ENCODE data around the gene NDUFAF4. TPM values are rescaled to one million over a fixed set of nuclear protein-coding genes. Genes with fewer than 3 reads are reported as not detected.
"Not testable (repeated sequence)": the region's sequence is repeated elsewhere in the genome, so short reads cannot be mapped to it uniquely, and the experiment has no call there.

Gene NDUFAF4
- total and polyA plus RNA-seq, 2 donors, result 21.6 to 31.4 TPM

DNA sequence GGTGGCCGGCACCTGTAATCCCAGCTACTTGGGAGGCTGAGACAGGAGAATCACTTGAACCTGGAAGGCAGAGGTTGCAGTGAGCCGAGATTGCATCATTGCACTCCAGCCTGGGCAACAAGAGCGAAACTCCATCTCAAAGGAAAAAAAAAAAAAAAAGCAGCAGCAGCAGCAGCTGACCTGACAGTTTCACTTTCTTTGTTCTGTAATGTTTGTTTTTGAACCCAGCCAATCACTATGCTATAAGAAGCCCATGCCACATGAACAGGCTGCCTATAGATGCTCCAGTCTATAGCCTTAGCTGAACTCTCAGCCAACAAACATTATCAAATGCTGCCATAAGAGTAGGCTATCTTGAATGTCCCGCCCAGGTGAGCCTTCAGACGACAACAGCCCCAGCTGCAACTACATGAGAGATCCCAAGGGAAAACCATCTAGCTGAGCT is 12.5 kb downstream of the NDUFAF4 start:
- not testable (repeated sequence) for DNase-seq (ENCODE audit: extremely low spot score); H3K4me3 ChIP-seq (ENCODE audit: low read depth, low read length); H3K27ac ChIP-seq (ENCODE audit: low read depth); H3K4me1 ChIP-seq (ENCODE audit: insufficient read depth); H3K36me3 ChIP-seq (ENCODE audit: insufficient read depth)
- WGBS, result 83% methylated on average over 5 of the region's 5 CpGs

DNA sequence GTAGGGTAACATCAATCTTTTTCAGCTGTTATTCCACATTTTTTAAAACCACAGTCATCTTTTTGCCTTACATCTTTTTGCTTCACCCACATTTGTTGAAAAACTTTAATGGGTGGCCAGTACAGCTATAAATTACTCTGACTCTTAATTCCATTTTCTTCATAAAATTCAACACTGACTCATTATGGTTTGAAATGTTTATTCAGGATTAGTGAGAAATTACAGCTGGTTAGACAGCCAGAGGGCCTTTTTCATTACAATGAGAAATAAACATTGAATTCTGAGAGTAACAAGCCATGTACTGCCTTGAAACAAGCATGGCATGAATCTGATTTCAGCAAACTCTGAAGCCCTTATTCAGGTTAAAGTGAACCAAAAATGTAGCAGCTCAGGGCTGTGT is 19.5 kb downstream of the NDUFAF4 start:
- Histone ChIP-seq H3K4me3 (ENCODE audit: low read depth, low read length) (no peak overlapping the region), H3K36me3 (ENCODE audit: insufficient read depth) (no peaks in the 10 kb centered on the region), H3K4me1 (ENCODE audit: insufficient read depth) (no peaks in the 10 kb centered on the region), H3K27ac (ENCODE audit: low read depth) (no peak overlapping the region)
- DNase-seq (ENCODE audit: extremely low spot score), result no peak

DNA sequence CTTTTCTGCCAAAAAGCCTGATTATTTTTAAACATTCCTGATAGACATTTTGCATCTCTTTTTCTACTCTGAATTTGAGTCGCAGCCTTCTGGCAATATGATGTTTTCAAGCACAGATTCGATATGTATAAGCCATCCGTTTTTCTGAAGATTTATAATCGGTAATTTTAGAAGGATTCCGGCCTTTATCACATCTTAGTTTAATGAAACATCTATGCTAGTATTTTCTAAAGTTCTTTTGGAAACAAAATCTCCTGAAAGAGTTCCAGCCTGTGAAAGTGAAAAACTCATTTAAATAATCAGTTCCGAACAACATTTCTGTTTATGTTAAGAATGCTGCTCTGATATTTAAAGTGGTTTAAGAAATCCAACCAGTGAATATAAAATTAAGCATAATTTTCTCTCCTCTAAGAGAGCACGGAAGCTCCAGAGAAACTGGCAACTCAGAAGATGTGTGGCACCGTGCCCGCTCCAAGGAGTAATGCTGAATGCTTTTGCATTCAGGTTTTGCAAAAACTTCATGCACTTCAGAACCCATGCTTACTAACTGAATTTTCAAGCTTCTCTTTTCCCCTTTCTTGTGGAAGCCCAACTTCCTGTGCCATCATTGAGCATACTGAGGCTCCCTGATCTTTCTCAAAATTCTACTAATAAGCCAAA is 20.7 kb downstream of the NDUFAF4 start:
- Histone ChIP-seq H3K27ac (ENCODE audit: low read depth) (no peak overlapping the region), H3K4me1 (ENCODE audit: insufficient read depth) (no peaks in the 10 kb centered on the region), H3K36me3 (ENCODE audit: insufficient read depth) (no peaks in the 10 kb centered on the region), H3K4me3 (ENCODE audit: low read depth, low read length) (no peak overlapping the region)
- DNase-seq (ENCODE audit: extremely low spot score), result no peak
- WGBS, result 69% methylated on average over 9 of the region's 9 CpGs

DNA sequence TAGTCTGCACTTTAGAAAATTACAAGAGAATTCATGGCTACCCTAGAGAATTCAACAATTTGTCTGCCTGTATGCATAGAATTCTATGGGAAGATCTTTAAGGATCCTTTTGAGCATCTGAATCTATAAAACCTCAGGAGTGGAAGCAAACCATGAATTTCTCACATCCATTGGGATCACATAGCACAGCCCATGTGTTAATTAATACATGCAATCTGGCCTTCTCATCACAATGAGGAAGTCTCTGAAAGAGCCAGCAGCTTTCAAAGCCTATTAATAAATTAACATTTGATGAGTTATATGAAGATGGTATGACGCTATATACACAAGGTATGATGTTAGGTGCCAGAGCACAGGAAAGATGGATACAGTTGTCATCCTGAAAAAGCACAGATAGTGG is 24.7 kb downstream of the NDUFAF4 start:
- 92% methylated on average over 1 of the region's 1 CpG for WGBS

DNA sequence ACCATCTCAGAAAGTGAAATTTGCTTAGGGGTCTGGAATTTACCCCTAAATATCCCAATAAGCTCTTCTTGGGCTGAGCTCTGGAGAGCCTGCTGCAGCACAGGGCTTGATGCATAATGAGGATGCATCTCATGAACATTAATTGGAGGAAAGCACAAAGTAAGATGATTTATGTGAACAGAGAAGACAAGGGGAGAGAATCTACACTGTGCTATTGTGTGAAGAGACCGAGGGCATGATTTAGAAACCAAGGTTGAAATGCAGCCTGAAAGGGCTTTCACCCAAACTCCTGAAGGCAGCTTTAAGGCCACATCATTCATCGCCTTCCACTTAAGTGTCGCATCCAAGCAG is 32.7 kb downstream of the NDUFAF4 start:
- WGBS, result 86% methylated on average over 3 of the region's 3 CpGs

More for the DNA sequence above, 24.7 kb downstream of the NDUFAF4 start:
- DNase-seq (ENCODE audit: extremely low spot score), result no peak
- no peaks in the 10 kb centered on the region for H3K4me1 ChIP-seq (ENCODE audit: insufficient read depth)
- H3K27ac ChIP-seq (ENCODE audit: low read depth), result no peak overlapping the region
- H3K36me3 ChIP-seq (ENCODE audit: insufficient read depth), result no peaks in the 10 kb centered on the region
- no peak overlapping the region for H3K4me3 ChIP-seq (ENCODE audit: low read depth, low read length)

DNA sequence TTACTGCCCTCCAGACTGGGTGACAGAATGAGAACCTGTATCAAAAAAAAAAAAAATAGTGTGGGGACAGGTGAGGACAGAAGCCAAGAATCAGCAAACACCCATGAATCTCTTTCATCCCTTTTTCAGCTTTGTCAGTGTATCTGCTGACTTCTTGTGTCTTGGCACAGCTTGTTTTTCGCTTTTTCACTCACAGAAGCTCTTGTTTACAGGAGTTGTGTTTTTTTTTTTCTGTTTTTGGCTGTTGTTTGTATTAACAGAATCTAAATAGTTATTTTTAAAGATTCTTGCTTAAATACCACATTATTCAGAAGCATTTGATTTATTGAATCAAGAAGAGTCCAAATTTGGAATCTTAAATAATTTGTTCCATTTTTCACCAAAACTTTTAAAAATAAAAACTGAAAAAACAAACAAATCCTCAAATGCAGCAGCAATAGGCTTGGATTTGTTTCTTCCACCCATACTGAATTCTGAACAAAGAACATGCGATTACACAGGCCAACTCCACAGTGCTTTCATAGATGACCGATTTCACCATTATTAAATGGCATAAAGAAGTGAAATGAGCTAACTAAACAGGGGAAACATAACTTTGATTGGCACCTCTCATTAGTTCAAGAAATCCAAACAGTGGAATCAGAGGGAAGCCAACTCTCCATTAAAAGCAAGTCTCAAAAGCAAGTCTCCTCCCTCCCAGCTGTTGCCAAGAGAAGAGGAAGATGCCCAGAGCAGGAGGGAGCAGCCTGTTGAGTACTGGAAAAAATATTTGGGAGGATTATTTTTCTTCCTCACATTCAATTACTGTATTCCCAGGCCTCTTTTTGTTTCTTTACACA is 33.3 kb downstream of the NDUFAF4 start:
- no peak overlapping the region for H3K27ac ChIP-seq (ENCODE audit: low read depth)
- no peaks in the 10 kb centered on the region for H3K4me1 ChIP-seq (ENCODE audit: insufficient read depth)
- 62% methylated on average over 3 of the region's 3 CpGs for WGBS
- no peak for DNase-seq (ENCODE audit: extremely low spot score)
- H3K4me3 ChIP-seq (ENCODE audit: low read depth, low read length), result no peak overlapping the region
- no peaks in the 10 kb centered on the region for H3K36me3 ChIP-seq (ENCODE audit: insufficient read depth)

More for the DNA sequence above, 32.7 kb downstream of the NDUFAF4 start:
- no peak overlapping the region for H3K27ac ChIP-seq (ENCODE audit: low read depth)
- H3K4me1 ChIP-seq (ENCODE audit: insufficient read depth), result no peaks in the 10 kb centered on the region
- H3K36me3 ChIP-seq (ENCODE audit: insufficient read depth), result no peaks in the 10 kb centered on the region
- DNase-seq (ENCODE audit: extremely low spot score), result no peak
- no peak overlapping the region for H3K4me3 ChIP-seq (ENCODE audit: low read depth, low read length)

DNA sequence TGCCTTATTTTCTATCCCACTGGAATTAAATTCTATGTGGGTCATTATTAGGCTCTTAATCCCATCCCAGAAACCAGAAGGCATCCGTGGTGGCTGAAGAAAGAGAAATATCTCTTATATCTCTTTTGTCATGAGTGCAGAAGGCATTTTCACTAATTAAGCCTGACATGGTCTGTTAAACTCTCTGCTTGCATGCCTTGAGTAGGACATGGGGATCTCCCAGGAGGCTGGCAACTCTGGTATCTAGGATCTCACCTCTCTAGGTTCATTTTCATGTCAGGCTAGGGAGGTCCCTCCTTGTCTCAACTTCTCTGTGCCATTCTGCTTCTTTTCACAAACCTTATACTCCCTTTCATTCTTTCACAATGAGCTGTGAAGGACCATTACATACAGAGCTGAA is 35.1 kb downstream of the NDUFAF4 start:
- no peak for DNase-seq (ENCODE audit: extremely low spot score)
- Histone ChIP-seq H3K36me3 (ENCODE audit: insufficient read depth) (no peaks in the 10 kb centered on the region), H3K27ac (ENCODE audit: low read depth) (no peak overlapping the region), H3K4me1 (ENCODE audit: insufficient read depth) (no peaks in the 10 kb centered on the region), H3K4me3 (ENCODE audit: low read depth, low read length) (no peak overlapping the region)
- 64% methylated on average over 1 of the region's 1 CpG for WGBS

DNA sequence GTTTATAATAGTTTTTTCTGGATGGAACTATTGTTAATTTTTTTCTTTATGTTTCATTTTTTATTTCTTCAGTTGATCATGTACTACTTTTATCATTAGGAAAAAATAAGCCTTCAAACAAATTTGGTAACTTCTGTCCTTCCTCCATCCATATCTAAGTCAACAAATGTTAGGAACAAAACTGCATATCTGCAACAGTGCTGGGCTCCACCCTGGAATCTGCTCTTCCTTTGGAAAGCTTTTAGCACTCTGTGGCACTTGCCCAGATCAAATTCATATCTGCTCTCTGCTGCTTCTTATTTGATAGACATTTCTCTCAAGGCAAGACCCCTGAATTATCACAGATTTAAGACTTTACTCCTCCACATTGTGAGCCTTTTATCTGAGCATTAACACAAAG is 36.1 kb downstream of the NDUFAF4 start:
- Histone ChIP-seq H3K4me1 (ENCODE audit: insufficient read depth) (no peaks in the 10 kb centered on the region), H3K4me3 (ENCODE audit: low read depth, low read length) (no peak overlapping the region), H3K27ac (ENCODE audit: low read depth) (no peak overlapping the region), H3K36me3 (ENCODE audit: insufficient read depth) (no peaks in the 10 kb centered on the region)
- no peak for DNase-seq (ENCODE audit: extremely low spot score)

DNA sequence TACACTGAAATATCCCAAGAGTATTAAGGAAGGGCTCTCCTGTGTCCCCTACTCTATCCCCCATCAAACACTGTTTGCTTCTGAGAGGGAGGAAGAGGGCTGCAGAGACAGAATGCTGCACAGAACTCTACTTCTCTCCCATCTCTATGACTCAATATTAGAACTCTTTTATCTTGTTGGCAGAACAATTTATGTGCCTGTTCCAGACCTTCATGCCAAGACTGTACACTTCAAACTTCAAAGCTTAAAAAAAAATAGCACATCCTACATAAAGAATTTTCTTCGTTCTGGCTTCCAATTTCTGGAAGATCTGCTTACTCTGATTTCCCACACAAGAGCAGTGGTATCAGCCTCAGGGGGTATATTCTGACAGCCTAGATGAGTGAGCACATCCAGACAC is 40.8 kb downstream of the NDUFAF4 start:
- H3K4me1 ChIP-seq (ENCODE audit: insufficient read depth), result no peaks in the 10 kb centered on the region
- no peaks in the 10 kb centered on the region for H3K36me3 ChIP-seq (ENCODE audit: insufficient read depth)
- 41% methylated on average over 1 of the region's 1 CpG for WGBS
- no peak for DNase-seq (ENCODE audit: extremely low spot score)
- no peak overlapping the region for H3K4me3 ChIP-seq (ENCODE audit: low read depth, low read length)
- H3K27ac ChIP-seq (ENCODE audit: low read depth), result no peak overlapping the region

DNA sequence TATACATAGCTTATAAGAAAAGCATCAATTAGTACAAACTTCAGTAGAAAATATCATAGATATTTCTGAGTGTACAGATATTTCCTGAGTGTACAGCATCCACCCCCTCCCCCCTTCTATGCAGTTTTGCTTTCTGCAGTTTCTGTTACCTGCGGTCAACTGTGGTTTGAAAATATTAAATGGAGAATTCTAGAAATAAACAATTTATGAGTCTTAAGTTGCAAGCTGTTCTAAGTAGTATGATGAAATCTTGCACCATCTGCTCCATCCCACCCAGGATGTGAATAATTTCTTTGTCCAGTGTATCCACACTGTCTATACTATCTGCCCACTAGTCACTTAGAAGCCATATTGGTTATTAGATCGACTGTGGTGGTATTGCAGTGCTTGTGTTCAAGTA is 44.6 kb downstream of the NDUFAF4 start:
- no peak overlapping the region for H3K27ac ChIP-seq (ENCODE audit: low read depth)
- 80% methylated on average over 2 of the region's 2 CpGs for WGBS
- DNase-seq (ENCODE audit: extremely low spot score), result no peak
- no peaks in the 10 kb centered on the region for H3K4me1 ChIP-seq (ENCODE audit: insufficient read depth)
- no peak overlapping the region for H3K4me3 ChIP-seq (ENCODE audit: low read depth, low read length)
- H3K36me3 ChIP-seq (ENCODE audit: insufficient read depth), result no peaks in the 10 kb centered on the region

DNA sequence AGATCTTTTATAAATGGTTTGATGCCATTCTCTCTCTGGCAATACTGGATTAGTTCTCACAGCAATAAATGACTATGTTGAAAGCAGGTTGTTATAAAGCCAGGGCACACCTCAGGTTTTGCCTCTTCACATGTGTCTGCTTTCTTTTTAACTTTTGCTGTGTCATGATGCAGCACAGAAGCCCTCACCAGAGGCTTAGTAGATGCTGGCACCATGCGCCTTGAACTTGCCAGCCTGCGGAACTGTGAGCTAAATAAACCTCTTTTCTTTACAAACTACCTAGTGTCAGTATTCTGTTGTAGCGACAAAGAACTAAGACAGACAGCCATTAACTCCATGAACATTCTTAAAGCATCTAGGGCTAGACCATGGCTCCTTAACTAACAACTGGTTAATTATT is 45.1 kb downstream of the NDUFAF4 start:
- no peak for DNase-seq (ENCODE audit: extremely low spot score)
- H3K4me3 ChIP-seq (ENCODE audit: low read depth, low read length), result no peak overlapping the region
- no peaks in the 10 kb centered on the region for H3K36me3 ChIP-seq (ENCODE audit: insufficient read depth)
- WGBS, result 94% methylated on average over 3 of the region's 3 CpGs
- H3K4me1 ChIP-seq (ENCODE audit: insufficient read depth), result no peaks in the 10 kb centered on the region
- no peak overlapping the region for H3K27ac ChIP-seq (ENCODE audit: low read depth)

DNA sequence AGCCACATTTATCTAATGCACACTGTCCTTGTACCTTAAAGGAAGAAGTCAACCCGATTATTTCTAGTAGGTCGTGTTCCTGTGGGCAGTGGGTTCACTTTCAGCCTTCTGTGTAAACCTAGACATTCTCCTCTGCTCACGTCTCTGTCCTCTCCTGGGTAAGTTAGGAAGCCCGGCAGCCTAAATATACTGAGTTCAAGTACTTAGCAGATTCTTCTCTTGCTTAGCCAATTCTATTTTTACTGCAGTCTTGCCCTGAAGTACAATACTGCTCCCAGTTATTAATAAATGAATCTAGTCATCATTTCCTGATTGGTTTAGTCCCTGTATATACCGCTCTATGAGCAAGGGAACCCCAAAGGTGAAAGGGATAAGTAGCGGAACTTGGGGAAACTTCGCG is 45.8 kb downstream of the NDUFAF4 start:
- Histone ChIP-seq H3K4me3 (ENCODE audit: low read depth, low read length) (no peak overlapping the region), H3K27ac (ENCODE audit: low read depth) (no peak overlapping the region), H3K4me1 (ENCODE audit: insufficient read depth) (no peaks in the 10 kb centered on the region), H3K36me3 (ENCODE audit: insufficient read depth) (no peaks in the 10 kb centered on the region)
- DNase-seq (ENCODE audit: extremely low spot score), result no peak
- 91% methylated on average over 8 of the region's 8 CpGs for WGBS

DNA sequence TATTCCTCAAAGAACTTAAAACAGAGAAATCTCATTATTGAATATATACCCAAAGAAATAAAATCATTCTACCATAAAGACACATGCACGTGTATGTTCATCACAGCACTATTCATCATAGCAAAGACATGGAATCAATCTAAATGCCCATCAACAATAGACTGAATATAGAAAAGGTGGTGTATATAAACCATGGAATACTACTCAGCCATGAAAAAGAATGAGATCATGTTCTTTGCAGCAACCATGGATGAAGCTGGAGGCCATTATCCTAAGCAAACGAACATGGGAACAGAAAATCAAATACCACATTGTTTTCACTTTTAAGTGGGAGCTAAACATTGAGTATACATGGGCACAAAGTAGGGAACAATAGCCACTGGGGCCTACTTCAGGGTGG is 48.1 kb downstream of the NDUFAF4 start:
- WGBS, result 81% methylated on average over 2 of the region's 2 CpGs
- no peak for DNase-seq (ENCODE audit: extremely low spot score)
- Histone ChIP-seq H3K27ac (ENCODE audit: low read depth) (no peak overlapping the region), H3K36me3 (ENCODE audit: insufficient read depth) (no peaks in the 10 kb centered on the region), H3K4me3 (ENCODE audit: low read depth, low read length) (no peak overlapping the region), H3K4me1 (ENCODE audit: insufficient read depth) (no peaks in the 10 kb centered on the region)

DNA sequence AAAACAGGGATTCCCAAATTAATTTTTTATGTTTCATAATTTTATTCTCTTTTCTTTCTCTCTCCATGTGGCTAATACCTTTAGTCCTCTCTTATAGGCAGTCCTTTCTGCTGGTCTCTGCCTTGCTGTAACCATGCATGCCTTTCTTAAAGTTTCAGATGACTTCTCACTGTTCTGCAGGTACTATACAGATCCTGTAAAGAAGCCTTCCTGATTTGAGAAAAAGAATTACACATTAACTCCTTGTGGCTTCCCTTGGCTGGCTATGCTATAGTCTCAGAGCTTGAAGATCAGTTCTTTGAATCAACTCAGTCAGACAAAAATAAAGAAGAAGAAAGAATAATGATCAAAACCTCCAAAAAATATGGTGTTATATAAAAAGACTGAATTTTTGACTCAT is 53.2 kb downstream of the NDUFAF4 start:
- DNase-seq (ENCODE audit: extremely low spot score), result no peak
- no peaks in the 10 kb centered on the region for H3K36me3 ChIP-seq (ENCODE audit: insufficient read depth)

More for the DNA sequence above, 53.2 kb downstream of the NDUFAF4 start:
- Histone ChIP-seq H3K4me3 (ENCODE audit: low read depth, low read length) (no peak overlapping the region), H3K4me1 (ENCODE audit: insufficient read depth) (no peaks in the 10 kb centered on the region), H3K27ac (ENCODE audit: low read depth) (no peak overlapping the region)

Measured in urinary bladder (tissue), 4 donors.